Activated CD4-positive, alpha-beta memory T cell treated with anti-CD3 and anti-CD28 coated beads, Interleukin-2, amount 10 ng/mL, durations not matched to agents 7 days and 5 days (primary cell): Measurements from ENCODE around the gene GBP2. TPM values are rescaled to one million over a fixed set of nuclear protein-coding genes. Genes with fewer than 3 reads are reported as not detected.
A peak's percentile ranks its signal among the peaks of the same experiment; 100 is the strongest.
"Not testable (repeated sequence)": the region's sequence is repeated elsewhere in the genome, so short reads cannot be mapped to it uniquely, and the experiment has no call there.

ENCODE experiments used
- CTCF ChIA-PET: fragments of 350-600 bp; sonication (Branson Sonifier 250); formaldehyde crosslinking; loops from one replicate; lab custom pipeline; 2021; ENCODE audit warnings: antibody characterized with exemption, inconsistent platforms; lab: Charles Lee
- POLR2A ChIA-PET: fragments of 350-600 bp; sonication (Branson Sonifier 250); formaldehyde crosslinking; loops from one replicate; lab custom pipeline; 2021; ENCODE audit warnings: antibody characterized with exemption; lab: Charles Lee
- DNase-seq: peaks from one replicate; pipeline ENCODE4 v3.0.0-alpha.2; 2020
- H3K27ac Mint-ChIP-seq: one replicate; pipeline ENCODE4 v1.8.0; 2021; ENCODE audit warnings: mild to moderate bottlenecking, mixed read lengths
- H3K27me3 Mint-ChIP-seq: one replicate; pipeline ENCODE4 v1.8.0; 2021; ENCODE audit warnings: mixed read lengths
- H3K36me3 Mint-ChIP-seq: one replicate; pipeline ENCODE4 v1.8.0; 2021; ENCODE audit warnings: low read depth, mixed read lengths
- H3K4me1 Mint-ChIP-seq: one replicate; pipeline ENCODE4 v1.8.0; 2021; ENCODE audit warnings: mixed read lengths
- H3K4me3 Mint-ChIP-seq: one replicate; pipeline ENCODE4 v1.8.0; 2021; ENCODE audit warnings: mild to moderate bottlenecking, mixed read lengths
- H3K9me3 Mint-ChIP-seq: one replicate; pipeline ENCODE4 v1.8.0; 2021; ENCODE audit warnings: mixed read lengths
- total RNA-seq, 2 experiments: library from RNA; stranded (reverse); gene quantifications; one replicate each; pipeline ENCODE4 v1.2.3, GENCODE V29; 2021

Gene GBP2
- total RNA-seq, 2 experiments from 2014 or later: 280 to 281 TPM

- H3K27ac Mint-ChIP-seq, H3K4me1 Mint-ChIP-seq, POLR2A ChIA-PET, DNase-seq, H3K27me3 Mint-ChIP-seq, H3K4me3 Mint-ChIP-seq: not testable (repeated sequence)
- CTCF ChIA-PET: interaction anchor here (2.5 kb wide), 1 partner anchor 10 kb away, joined by 8 read pairs; no protein-coding TSS in a partner anchor
- H3K9me3 Mint-ChIP-seq: peaks cover 23% of the 10 kb centered on the region
- peaks cover 19% of the 10 kb centered on the region for H3K36me3 Mint-ChIP-seq
These were observed 45.8 kb downstream of the GBP2 start for GRCh38 chr1:89080068-89080467.

- POLR2A ChIA-PET: interaction anchor here (1.3 kb wide), 1 partner anchor 50 kb away, joined by 4 read pairs; the partner anchor contains the start of gene GBP3
- DNase-seq, H3K27me3 Mint-ChIP-seq, H3K4me3 Mint-ChIP-seq, H3K27ac Mint-ChIP-seq, CTCF ChIA-PET: not testable (repeated sequence)
- peaks cover 29% of the 10 kb centered on the region for H3K9me3 Mint-ChIP-seq
- peaks cover 34% of the 10 kb centered on the region for H3K36me3 Mint-ChIP-seq
- H3K4me1 Mint-ChIP-seq: peaks cover 23% of the 10 kb centered on the region
These were observed 53.3 kb downstream of the GBP2 start for GRCh38 chr1:89072466-89073065.

- Mint-ChIP-seq H3K4me3 (peak overlapping the region; percentile 81), H3K4me1 (peaks cover 28% of the 10 kb centered on the region), H3K9me3 (peaks cover 22% of the 10 kb centered on the region), H3K36me3 (peaks cover 26% of the 10 kb centered on the region), H3K27me3 (peaks cover 3% of the 10 kb centered on the region), H3K27ac (peak overlapping the region; percentile 75)
- ChIA-PET CTCF (interaction anchor here (2.0 to 2.9 kb wide), 3 partner anchors 11 to 71 kb away, joined by 6 to 10 read pairs (median 8); no protein-coding TSS in a partner anchor), POLR2A (interaction anchor here (0.8 to 3.0 kb wide), 6 partner anchors 29 to 538 kb away, joined by 3 to 13 read pairs (median 6); partner anchors contain the start of genes GBP2 and GBP3)
- DNase-seq: no peak
These were observed 55.4 kb downstream of the GBP2 start for GRCh38 chr1:89070509-89070908.

GRCh38 chr1:89069951-89070350 lies 56.0 kb downstream of the GBP2 start:
- no peak for DNase-seq
- peaks cover 3% of the 10 kb centered on the region for H3K27me3 Mint-ChIP-seq
- POLR2A ChIA-PET: interaction anchor here (0.8 to 3.0 kb wide), 8 partner anchors 17 to 539 kb away, joined by 3 to 13 read pairs (median 4); partner anchors contain the start of genes GBP2 and GBP3

GRCh38 chr1:89068291-89068690 lies 57.6 kb downstream of the GBP2 start:
- ChIA-PET POLR2A (interaction anchor here (1.0 to 3.0 kb wide), 4 partner anchors 46 to 204 kb away, joined by 3 to 13 read pairs (median 4); partner anchors contain the start of genes GBP3 and GBP4), CTCF (interaction anchor here (2.9 kb wide), 1 partner anchor 17 kb away, joined by 10 read pairs; no protein-coding TSS in a partner anchor)
- no peaks in the 10 kb centered on the region for H3K27me3 Mint-ChIP-seq
- no peak overlapping the region for H3K4me3 Mint-ChIP-seq
- H3K36me3 Mint-ChIP-seq: peaks cover 26% of the 10 kb centered on the region
- peaks cover 4% of the 10 kb centered on the region for H3K9me3 Mint-ChIP-seq
- no peak for DNase-seq
- H3K4me1 Mint-ChIP-seq: peaks cover 37% of the 10 kb centered on the region
- no peak overlapping the region for H3K27ac Mint-ChIP-seq

More at GRCh38 chr1:89069951-89070350, 56.0 kb downstream of the GBP2 start:
- peaks cover 31% of the 10 kb centered on the region for H3K4me1 Mint-ChIP-seq
- peaks cover 20% of the 10 kb centered on the region for H3K9me3 Mint-ChIP-seq
- H3K36me3 Mint-ChIP-seq: peaks cover 24% of the 10 kb centered on the region
- H3K27ac Mint-ChIP-seq: peak overlapping the region; percentile 75
- CTCF ChIA-PET: interaction anchor here (0.9 to 2.9 kb wide), 6 partner anchors 11 to 241 kb away, joined by 3 to 10 read pairs (median 4); partner anchors contain the start of gene GBP2
- peak overlapping the region; percentile 81 for H3K4me3 Mint-ChIP-seq

GRCh38 chr1:89065079-89065868 lies 60.6 kb downstream of the GBP2 start, which contains the start of gene GBP1:
TSS of gene GBP1 (minus strand) at chr1:89065208. CDS start at chr1:89063234, 1,974 bp downstream.
- no peak for DNase-seq
- Mint-ChIP-seq H3K4me3 (peak within 1 kb of the TSS; percentile 96), H3K27ac (peak within 1 kb of the TSS; percentile 88), H3K36me3 (peaks cover 51% of the 10 kb centered on the region), H3K27me3 (no peaks in the 10 kb centered on the region), H3K9me3 (no peaks in the 10 kb centered on the region), H3K4me1 (peaks cover 59% of the 10 kb centered on the region)
- ChIA-PET CTCF (interaction anchor here (0.8 to 2.9 kb wide), 10 partner anchors 17 to 388 kb away, joined by 3 to 19 read pairs (median 4); no protein-coding TSS in a partner anchor), POLR2A (interaction anchor here (0.9 to 4.7 kb wide), 25 partner anchors 9 to 546 kb away, joined by 3 to 65 read pairs (median 4); partner anchors contain the start of genes GBP3, GBP4, GBP5 and GBP6)

- no peaks in the 10 kb centered on the region for H3K27me3 Mint-ChIP-seq
- POLR2A ChIA-PET: interaction anchor here (0.6 to 4.7 kb wide), 22 partner anchors 9 to 547 kb away, joined by 3 to 65 read pairs (median 4); partner anchors contain the start of genes GBP3, GBP4 and GBP6
- H3K27ac Mint-ChIP-seq: peak overlapping the region; percentile 88
- H3K4me3 Mint-ChIP-seq: peak overlapping the region; percentile 96
- peaks cover 56% of the 10 kb centered on the region for H3K4me1 Mint-ChIP-seq
- no peaks in the 10 kb centered on the region for H3K9me3 Mint-ChIP-seq
- CTCF ChIA-PET: interaction anchor here (1.0 to 2.9 kb wide), 8 partner anchors 17 to 294 kb away, joined by 3 to 19 read pairs (median 4); no protein-coding TSS in a partner anchor
- H3K36me3 Mint-ChIP-seq: peaks cover 53% of the 10 kb centered on the region
- no peak for DNase-seq
These were observed 61.3 kb downstream of the GBP2 start for GRCh38 chr1:89064632-89065031.

GRCh38 chr1:89063094-89063493 lies 62.8 kb downstream of the GBP2 start:
- H3K4me3 Mint-ChIP-seq: peak overlapping the region; percentile 96
- ChIA-PET CTCF (interaction anchor here (1.1 to 2.9 kb wide), 4 partner anchors 23 to 90 kb away, joined by 3 to 19 read pairs (median 4); partner anchors contain the start of gene GBP2), POLR2A (interaction anchor here (2.2 to 4.7 kb wide), 4 partner anchors 22 to 136 kb away, joined by 5 to 65 read pairs (median 14); partner anchors contain the start of genes GBP3 and GBP4)
- peaks cover 64% of the 10 kb centered on the region for H3K36me3 Mint-ChIP-seq
- H3K27ac Mint-ChIP-seq: peak overlapping the region; percentile 34
- H3K9me3 Mint-ChIP-seq: no peaks in the 10 kb centered on the region
- H3K27me3 Mint-ChIP-seq: no peaks in the 10 kb centered on the region
- DNase-seq: no peak
- peaks cover 53% of the 10 kb centered on the region for H3K4me1 Mint-ChIP-seq

- no peak overlapping the region for H3K4me3 Mint-ChIP-seq
- ChIA-PET CTCF (no interaction called here), POLR2A (no interaction called here)
- no peak overlapping the region for H3K27ac Mint-ChIP-seq
- DNase-seq: no peak
- peaks cover 44% of the 10 kb centered on the region for H3K4me1 Mint-ChIP-seq
- H3K9me3 Mint-ChIP-seq: no peaks in the 10 kb centered on the region
- no peaks in the 10 kb centered on the region for H3K27me3 Mint-ChIP-seq
- peaks cover 93% of the 10 kb centered on the region for H3K36me3 Mint-ChIP-seq
These were observed 65.8 kb downstream of the GBP2 start for GRCh38 chr1:89060091-89060490.

Other genes with a start within 250 kb of the GBP2 start
- gene GTF2B, start 234.5 kb downstream of the GBP2 start, total RNA-seq: 10 to 100 TPM; 41.9 to 47.1 TPM
- gene KYAT3, start 133.5 kb downstream of the GBP2 start, total RNA-seq: 10 to 100 TPM; 43.7 to 44.0 TPM
- gene RBMXL1, start 133.5 kb downstream of the GBP2 start, total RNA-seq: 10 to 100 TPM; 20.3 to 20.9 TPM
- 10 to 100 TPM; 33.6 to 34.4 TPM for gene GBP3, start 103.2 kb downstream of the GBP2 start, total RNA-seq
- 100 to 1,000 TPM; 141 to 144 TPM for gene GBP1, start 60.9 kb downstream of the GBP2 start, total RNA-seq
- under 1 TPM; 0.15 to 0.30 TPM for gene GBP7, start 49.9 kb upstream of the GBP2 start, total RNA-seq
- gene GBP4, start 72.8 kb upstream of the GBP2 start, total RNA-seq: 10 to 100 TPM; 61.6 to 70.6 TPM
- gene GBP5, start 146.7 kb upstream of the GBP2 start, total RNA-seq: 100 to 1,000 TPM; 231 to 234 TPM
- under 1 TPM; 0.25 to 0.38 TPM for gene GBP6, start 237.9 kb upstream of the GBP2 start, total RNA-seq